ENCODE results near the gene DNAL4.

The DNAL4 gene

GRCh38 chr22:38738475-38739070, 55.4 kb downstream of the DNAL4 start:
- no peak for DNase-seq (ENCODE audit: low spot score)

- DNase-seq (ENCODE audit: low spot score) = no peak
Observed at GRCh38 chr22:38737302-38738060, 56.5 kb downstream of the DNAL4 start.

- DNase-seq (ENCODE audit: low spot score) = no peak
Observed at GRCh38 chr22:38736257-38736570, 57.7 kb downstream of the DNAL4 start.

- DNase-seq (ENCODE audit: low spot score) = no peak
Observed at GRCh38 chr22:38735465-38736256, 58.3 kb downstream of the DNAL4 start.

GRCh38 chr22:38735126-38735464, 58.8 kb downstream of the DNAL4 start:
- no peak for DNase-seq (ENCODE audit: low spot score)

- DNase-seq (ENCODE audit: low spot score) = no peak
Observed at GRCh38 chr22:38734421-38735100, 59.4 kb downstream of the DNAL4 start.

GRCh38 chr22:38733724-38734381, 60.1 kb downstream of the DNAL4 start:
- no peak for DNase-seq (ENCODE audit: low spot score)

- DNase-seq (ENCODE audit: low spot score) = peak; percentile 57
Observed at GRCh38 chr22:38733329-38733723, 60.6 kb downstream of the DNAL4 start.

GRCh38 chr22:38732251-38732815, 61.6 kb downstream of the DNAL4 start:
- DNase-seq (ENCODE audit: low spot score) = no peak

GRCh38 chr22:38731703-38732161, 62.2 kb downstream of the DNAL4 start:
- no peak for DNase-seq (ENCODE audit: low spot score)

- DNase-seq (ENCODE audit: low spot score) = no peak
Observed at GRCh38 chr22:38730411-38730871, 63.5 kb downstream of the DNAL4 start.

GRCh38 chr22:38729946-38730345, 64.0 kb downstream of the DNAL4 start:
- DNase-seq (ENCODE audit: low spot score) = no peak

- no peak for DNase-seq (ENCODE audit: low spot score)
Observed at GRCh38 chr22:38728871-38729796, 64.8 kb downstream of the DNAL4 start.

All from HuH-7.5 (cell line).